ENCODE results near the gene FANCD2. TPM values are rescaled to one million over a fixed set of nuclear protein-coding genes. Genes with fewer than 3 reads are reported as not detected.
"Not testable (repeated sequence)": the region's sequence is repeated elsewhere in the genome, so short reads cannot be mapped to it uniquely, and the experiment has no call there.

Gene FANCD2
- total RNA-seq, 1 donor from 2014 or later, result 7.0 TPM

- Mint-ChIP-seq H3K27me3 (ENCODE audit: unreplicated experiment) (peaks cover 3% of the 10 kb centered on the region), H3K27ac (ENCODE audit: unreplicated experiment) (peak overlapping the region; percentile 12), H3K36me3 (ENCODE audit: unreplicated experiment) (no peaks in the 10 kb centered on the region), H3K4me1 (ENCODE audit: low read depth, unreplicated experiment) (peaks cover 8% of the 10 kb centered on the region), H3K4me3 (ENCODE audit: unreplicated experiment) (no peak overlapping the region), H3K9me3 (ENCODE audit: unreplicated experiment) (peaks cover 7% of the 10 kb centered on the region)
- TF ChIP-seq CTCF (IDR thresholded peaks at IDR 0.05; ENCODE audit: partially characterized antibody, unreplicated experiment), result no peak
- no peak for DNase-seq
Measured at GRCh38 chr3:10004960-10005564, 21.2 kb upstream of the FANCD2 start.

GRCh38 chr3:10006048-10006761 lies 20.0 kb upstream of the FANCD2 start:
- no peak overlapping the region for H3K4me3 Mint-ChIP-seq (ENCODE audit: unreplicated experiment)

GRCh38 chr3:10006762-10007090 lies 19.5 kb upstream of the FANCD2 start:
- Mint-ChIP-seq H3K36me3 (ENCODE audit: unreplicated experiment) (no peaks in the 10 kb centered on the region), H3K4me3 (ENCODE audit: unreplicated experiment) (no peak overlapping the region)

More at GRCh38 chr3:10006048-10006761, 20.0 kb upstream of the FANCD2 start:
- Mint-ChIP-seq H3K9me3 (ENCODE audit: unreplicated experiment) (peaks cover 9% of the 10 kb centered on the region), H3K4me1 (ENCODE audit: low read depth, unreplicated experiment) (peaks cover 11% of the 10 kb centered on the region), H3K36me3 (ENCODE audit: unreplicated experiment) (no peaks in the 10 kb centered on the region), H3K27me3 (ENCODE audit: unreplicated experiment) (peaks cover 7% of the 10 kb centered on the region), H3K27ac (ENCODE audit: unreplicated experiment) (no peak overlapping the region)
- DNase-seq, result no peak
- no peak for TF ChIP-seq CTCF (IDR thresholded peaks at IDR 0.05; ENCODE audit: partially characterized antibody, unreplicated experiment)

GRCh38 chr3:10007126-10007782 lies 19.0 kb upstream of the FANCD2 start:
- Mint-ChIP-seq H3K4me1 (ENCODE audit: low read depth, unreplicated experiment) (peaks cover 11% of the 10 kb centered on the region), H3K9me3 (ENCODE audit: unreplicated experiment) (peaks cover 10% of the 10 kb centered on the region), H3K27me3 (ENCODE audit: unreplicated experiment) (peaks cover 7% of the 10 kb centered on the region), H3K27ac (ENCODE audit: unreplicated experiment) (no peak overlapping the region), H3K36me3 (ENCODE audit: unreplicated experiment) (no peaks in the 10 kb centered on the region), H3K4me3 (ENCODE audit: unreplicated experiment) (no peak overlapping the region)
- no peak for DNase-seq
- TF ChIP-seq CTCF (IDR thresholded peaks at IDR 0.05; ENCODE audit: partially characterized antibody, unreplicated experiment), result no peak

More at GRCh38 chr3:10006762-10007090, 19.5 kb upstream of the FANCD2 start:
- H3K27me3 Mint-ChIP-seq (ENCODE audit: unreplicated experiment), result peaks cover 7% of the 10 kb centered on the region
- no peak overlapping the region for H3K27ac Mint-ChIP-seq (ENCODE audit: unreplicated experiment)
- H3K9me3 Mint-ChIP-seq (ENCODE audit: unreplicated experiment), result peaks cover 9% of the 10 kb centered on the region
- no peak for TF ChIP-seq CTCF (IDR thresholded peaks at IDR 0.05; ENCODE audit: partially characterized antibody, unreplicated experiment)
- DNase-seq, result no peak
- H3K4me1 Mint-ChIP-seq (ENCODE audit: low read depth, unreplicated experiment), result peaks cover 11% of the 10 kb centered on the region

GRCh38 chr3:10008216-10008587 lies 18.0 kb upstream of the FANCD2 start:
- Mint-ChIP-seq H3K9me3 (ENCODE audit: unreplicated experiment) (peaks cover 10% of the 10 kb centered on the region), H3K27ac (ENCODE audit: unreplicated experiment) (peak overlapping the region; percentile 95), H3K4me3 (ENCODE audit: unreplicated experiment) (peak overlapping the region; percentile 78), H3K4me1 (ENCODE audit: low read depth, unreplicated experiment) (peaks cover 11% of the 10 kb centered on the region)
- H3K27me3 Mint-ChIP-seq (ENCODE audit: unreplicated experiment); H3K36me3 Mint-ChIP-seq (ENCODE audit: unreplicated experiment); DNase-seq: not testable (repeated sequence)

Measured in glutamatergic neuron (in vitro differentiated cells).